B cell (primary cell): Measurements from ENCODE around the gene CHD5. TPM values are rescaled to one million over a fixed set of nuclear protein-coding genes. Genes with fewer than 3 reads are reported as not detected.

ENCODE experiments used
- ATAC-seq: fragments of 200-7000 bp; cut with Tn5 transposase; one replicate; pipeline ENCODE4 v1.10.0; 2021; ENCODE audit warnings: low read depth, mild to moderate bottlenecking, moderate number of reproducible peaks, moderate library complexity
- CTCF ChIA-PET: fragments of 350-600 bp; sonication (Branson Sonifier 250); formaldehyde crosslinking; loops from one replicate; lab custom pipeline; 2021; ENCODE audit warnings: antibody characterized with exemption, inconsistent platforms; lab: Charles Lee
- POLR2A ChIA-PET: fragments of 350-600 bp; sonication (Branson Sonifier 250); formaldehyde crosslinking; loops from one replicate; lab custom pipeline; 2021; ENCODE audit warnings: antibody characterized with exemption; lab: Charles Lee
- DNase-seq: peaks from one replicate; pipeline ENCODE4 v3.0.0; 2013
- H2AFZ ChIP-seq: 2 replicates; pipeline ENCODE4 v1.6.1; 2012; ENCODE audit warnings: mild to moderate bottlenecking, low read depth, low read length; ENCODE audit not compliant: insufficient read depth, poor library complexity, severe bottlenecking
- H3K27ac ChIP-seq, 2 donors: 1 replicate in 1 of 2; 2 replicates in 1 of 2; pipeline ENCODE4 v1.5.1; 2012 to 2013; ENCODE audit warnings: low read length in 2 of 2, mild to moderate bottlenecking in 2 of 2, moderate library complexity in 1 of 2
- H3K27me3 ChIP-seq, 4 experiments: fragments of 200-600 bp in 1 of 4; sonication (generic) in 1 of 4; replicated peaks in 1 of 4; 1 replicate in 2 of 4; 2 replicates in 2 of 4; pipeline versions ENCODE4 v1.6.1 to v1.7.0; 2013 to 2016; ENCODE audit warnings: low read length in 3 of 4, mild to moderate bottlenecking in 2 of 4, mixed read lengths in 1 of 4, moderate library complexity in 1 of 4; ENCODE audit not compliant: insufficient read depth in 4 of 4, control insufficient read depth in 3 of 4; ENCODE audit errors: control extremely low read depth in 1 of 4
- H3K36me3 ChIP-seq, 2 experiments: replicated peaks in 1 of 2; 1 replicate in 1 of 2; 2 replicates in 1 of 2; pipeline versions ENCODE4 v1.6.1 to v1.7.1; 2013; ENCODE audit warnings: low read length in 1 of 2; ENCODE audit not compliant: insufficient read depth in 2 of 2, control insufficient read depth in 1 of 2; ENCODE audit errors: control extremely low read depth in 1 of 2, extremely low read depth in 1 of 2
- H3K4me1 ChIP-seq, 2 donors: fragments of 200-600 bp in 1 of 2; sonication (generic) in 1 of 2; 1 replicate in 1 of 2; 2 replicates in 1 of 2; pipeline versions ENCODE4 v1.5.1 to v1.6.1; 2013 to 2017; ENCODE audit warnings: low read length in 2 of 2; ENCODE audit not compliant: control insufficient read depth in 2 of 2, insufficient read depth in 2 of 2
- H3K4me2 ChIP-seq: replicated peaks from 2 replicates; pipeline ENCODE3; 2012; ENCODE audit warnings: mild to moderate bottlenecking, low read depth, low read length; ENCODE audit not compliant: poor library complexity, severe bottlenecking
- H3K4me3 ChIP-seq, 5 experiments: fragments of 200-600 bp in 1 of 5; sonication (generic) in 1 of 5; 1 replicate in 3 of 5; 2 replicates in 2 of 5; pipeline versions ENCODE4 v1.5.1 to v1.7.0; 2011 to 2016; ENCODE audit warnings: low read length in 4 of 5, mild to moderate bottlenecking in 4 of 5, low read depth in 2 of 5, control low read depth in 1 of 5, moderate library complexity in 1 of 5; ENCODE audit not compliant: insufficient read depth in 1 of 5; ENCODE audit errors: control extremely low read depth in 1 of 5, extremely low read depth in 1 of 5
- H3K79me2 ChIP-seq: fragments of 200-600 bp; sonication (generic); one replicate; pipeline ENCODE4 v1.6.0; 2016; ENCODE audit warnings: low read length; ENCODE audit not compliant: control insufficient read depth, insufficient read depth
- H3K9ac ChIP-seq: fragments of 200-600 bp; sonication (generic); 2 replicates; pipeline ENCODE4 v1.6.1; 2017; ENCODE audit warnings: mild to moderate bottlenecking, low read length, moderate library complexity
- H3K9me3 ChIP-seq, 3 donors: one replicate each; pipeline versions ENCODE4 v1.6.1 to v1.7.1; 2013; ENCODE audit warnings: low read length in 2 of 3; ENCODE audit not compliant: control insufficient read depth in 2 of 3, insufficient read depth in 1 of 3; ENCODE audit errors: control extremely low read depth in 1 of 3
- H4K20me1 ChIP-seq: 2 replicates; pipeline ENCODE4 v1.6.0; 2012; ENCODE audit warnings: mild to moderate bottlenecking, low read length; ENCODE audit not compliant: insufficient read depth, control insufficient read depth, poor library complexity, severe bottlenecking
- H3K27ac Mint-ChIP-seq: one replicate; pipeline ENCODE4 v1.8.0; 2021; ENCODE audit warnings: mixed read lengths
- H3K27me3 Mint-ChIP-seq: one replicate; pipeline ENCODE4 v1.8.0; 2021; ENCODE audit warnings: mixed read lengths
- H3K4me1 Mint-ChIP-seq: one replicate; pipeline ENCODE4 v1.8.0; 2021; ENCODE audit warnings: mixed read lengths
- H3K4me3 Mint-ChIP-seq: one replicate; pipeline ENCODE4 v1.8.0; 2021; ENCODE audit warnings: mixed read lengths
- H3K9me3 Mint-ChIP-seq: one replicate; pipeline ENCODE4 v1.8.0; 2022; ENCODE audit warnings: mixed read lengths; ENCODE audit not compliant: insufficient read depth
- EZH2 ChIP-seq: IDR thresholded peaks from 2 replicates; pipeline ENCODE4 v1.6.1; 2012; ENCODE audit warnings: borderline replicate concordance, low read depth, mild to moderate bottlenecking, moderate library complexity, low read length; ENCODE audit not compliant: insufficient read depth, poor library complexity, severe bottlenecking
- WGBS: methylation state at CpG from one replicate; pipeline ENCODE4 v1.1.5; 2013; ENCODE audit warnings: missing lambda C conversion rate; ENCODE audit not compliant: insufficient coverage; 5-methylcytosine and 5-hydroxymethylcytosine counted together
- intact Hi-C: fragments of 100-400 bp; cut with micrococcal nuclease; formaldehyde crosslinking; loops from one replicate; pipeline ENCODE4 v1.10.0; 2022
- polyA plus RNA-seq: library from polyadenylated mRNA; depleted of rRNA; stranded (reverse); fragments of >200 nt; gene quantifications from 2 replicates; pipeline ENCODE4 v1.2.3, GENCODE V29; 2012
- total RNA-seq, 2 donors: library from RNA; stranded (reverse); fragments of 120-200 nt in 1 of 2; gene quantifications; 1 replicate in 1 of 2; 2 replicates in 1 of 2; pipeline versions ENCODE4 v1.2.3 to v1.2.4, GENCODE V29; 2013 to 2022
- TF ChIP-seq, protein P1 (sequence below): fragments of 200-600 bp; IDR thresholded peaks from one replicate; pipeline ENCODE4 v1.8.0; 2022; ENCODE audit warnings: antibody characterized with exemption, mild to moderate bottlenecking

CHD5 gene
- total and polyA plus RNA-seq, 2 donors (not counting 1 experiment from before 2014, with no cell fraction given), result 0.18 to 0.20 TPM

DNA sequence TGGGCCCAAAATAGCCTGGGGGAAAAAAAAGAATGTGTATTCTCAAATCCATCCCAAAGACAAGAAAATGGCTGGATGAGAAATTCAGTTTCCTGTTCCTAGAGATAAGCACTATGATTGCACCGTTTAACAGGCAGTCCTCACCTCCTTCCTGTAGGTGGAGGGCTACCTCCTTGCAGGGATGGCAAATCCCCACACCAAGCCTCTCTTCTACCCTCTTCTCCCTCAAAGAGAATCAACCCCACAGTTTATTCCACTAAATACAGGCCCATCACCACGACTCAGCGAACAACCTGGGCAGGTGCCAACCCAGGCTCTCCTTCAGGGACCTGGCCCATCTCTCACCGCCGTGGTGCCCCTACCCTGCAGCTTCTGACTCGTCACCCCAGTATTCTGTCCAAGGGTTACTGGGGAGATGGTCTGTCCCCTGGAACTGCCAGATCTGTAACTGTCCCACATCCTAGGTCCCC is 3.4 kb upstream of the CHD5 start:
- ATAC-seq, result no peak

DNA sequence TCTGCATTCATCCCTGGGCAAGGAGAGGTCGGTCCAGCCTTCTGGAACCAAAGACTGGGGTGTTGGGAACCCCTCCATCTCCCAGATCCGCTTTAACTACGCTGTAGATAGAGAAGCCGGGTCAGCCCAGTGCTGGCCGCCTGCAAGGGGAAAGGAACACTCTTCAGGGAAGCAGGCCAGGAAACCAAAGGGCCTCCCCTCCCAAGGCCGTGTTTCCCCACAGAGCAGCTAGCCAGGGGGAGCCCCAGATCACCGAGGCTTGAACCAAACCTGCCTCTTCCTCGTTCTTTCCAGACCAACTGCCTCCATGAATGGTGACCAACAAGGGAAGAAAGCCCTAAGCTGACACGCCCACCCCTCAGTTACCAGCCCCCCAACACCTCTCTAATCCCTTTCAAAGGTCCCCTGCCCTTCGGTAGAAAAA is 1.2 kb upstream of the CHD5 start:
- Histone ChIP-seq H3K9ac (no peak overlapping the region), H3K27me3 (peaks cover 0 to 41% (median 13%) of the 10 kb centered on the region in 4 experiments), H3K4me3 (no peak overlapping the region), H4K20me1 (peaks cover 6% of the 10 kb centered on the region), H2AFZ (no peak overlapping the region), H3K9me3 (peaks cover 0 to 4% (median 0%) of the 10 kb centered on the region in 3 donors), H3K4me2 (peak overlapping the region; percentile 66), H3K36me3 (peaks cover 0 to 11% of the 10 kb centered on the region in 2 experiments), H3K79me2 (no peaks in the 10 kb centered on the region), H3K27ac (no peak overlapping the region), H3K4me1 (peaks cover 18% of the 10 kb centered on the region in 2 donors)
- intact Hi-C loops, result no loop called here
- Mint-ChIP-seq H3K27ac (no peak overlapping the region), H3K9me3 (no peaks in the 10 kb centered on the region), H3K27me3 (peaks cover 34% of the 10 kb centered on the region), H3K4me1 (peaks cover 21% of the 10 kb centered on the region), H3K4me3 (peak overlapping the region; percentile 74)
- no peak for TF ChIP-seq EZH2
- TF ChIP-seq, protein P1, sequence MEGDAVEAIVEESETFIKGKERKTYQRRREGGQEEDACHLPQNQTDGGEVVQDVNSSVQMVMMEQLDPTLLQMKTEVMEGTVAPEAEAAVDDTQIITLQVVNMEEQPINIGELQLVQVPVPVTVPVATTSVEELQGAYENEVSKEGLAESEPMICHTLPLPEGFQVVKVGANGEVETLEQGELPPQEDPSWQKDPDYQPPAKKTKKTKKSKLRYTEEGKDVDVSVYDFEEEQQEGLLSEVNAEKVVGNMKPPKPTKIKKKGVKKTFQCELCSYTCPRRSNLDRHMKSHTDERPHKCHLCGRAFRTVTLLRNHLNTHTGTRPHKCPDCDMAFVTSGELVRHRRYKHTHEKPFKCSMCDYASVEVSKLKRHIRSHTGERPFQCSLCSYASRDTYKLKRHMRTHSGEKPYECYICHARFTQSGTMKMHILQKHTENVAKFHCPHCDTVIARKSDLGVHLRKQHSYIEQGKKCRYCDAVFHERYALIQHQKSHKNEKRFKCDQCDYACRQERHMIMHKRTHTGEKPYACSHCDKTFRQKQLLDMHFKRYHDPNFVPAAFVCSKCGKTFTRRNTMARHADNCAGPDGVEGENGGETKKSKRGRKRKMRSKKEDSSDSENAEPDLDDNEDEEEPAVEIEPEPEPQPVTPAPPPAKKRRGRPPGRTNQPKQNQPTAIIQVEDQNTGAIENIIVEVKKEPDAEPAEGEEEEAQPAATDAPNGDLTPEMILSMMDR, result no peak
- WGBS, result 8% methylated on average over 10 of the region's 10 CpGs
- POLR2A ChIA-PET, result no interaction called here
- CTCF ChIA-PET, result no interaction called here
- DNase-seq (no peak), ATAC-seq (no peak)

More for the DNA sequence above, 3.4 kb upstream of the CHD5 start:
- peaks cover 19% of the 10 kb centered on the region for H3K4me1 Mint-ChIP-seq
- no peak overlapping the region for H3K9ac ChIP-seq
- H3K27me3 ChIP-seq, result peaks cover 0 to 20% (median 8%) of the 10 kb centered on the region in 4 experiments
- intact Hi-C loops, result no loop called here
- H3K9me3 Mint-ChIP-seq, result no peaks in the 10 kb centered on the region
- H2AFZ ChIP-seq, result no peak overlapping the region
- DNase-seq, result no peak
- H3K27ac ChIP-seq, result no peak overlapping the region
- no peak overlapping the region for H3K4me3 Mint-ChIP-seq
- H3K27me3 Mint-ChIP-seq, result peaks cover 20% of the 10 kb centered on the region
- ChIA-PET CTCF (no interaction called here), POLR2A (no interaction called here)
- no peaks in the 10 kb centered on the region for H3K79me2 ChIP-seq
- no peaks in the 10 kb centered on the region for H3K9me3 ChIP-seq
- peaks cover 5 to 28% of the 10 kb centered on the region in 2 experiments for H3K36me3 ChIP-seq
- H3K4me3 ChIP-seq, result no peak overlapping the region
- H3K4me2 ChIP-seq, result no peak overlapping the region
- TF ChIP-seq, protein P1, result no peak
- no peak for TF ChIP-seq EZH2
- H4K20me1 ChIP-seq, result peaks cover 24% of the 10 kb centered on the region
- 65% methylated on average over 6 of the region's 6 CpGs for WGBS
- peaks cover 15 to 18% of the 10 kb centered on the region in 2 donors for H3K4me1 ChIP-seq
- H3K27ac Mint-ChIP-seq, result no peak overlapping the region
